Thyroid gland (tissue), 4 donors: ENCODE measurements around the gene TMEM121.

Experiments used
- CTCF ChIP-seq, 6 experiments: fragments of 200-600 bp in 3 of 6; fragments of 450-650 bp in 3 of 6; sonication (generic) in 3 of 6; IDR thresholded peaks; one replicate each; pipeline ENCODE4 v1.5.1; 2016 to 2019; ENCODE audit warnings: antibody characterized with exemption in 6 of 6, mild to moderate bottlenecking in 2 of 6, inconsistent platforms in 1 of 6, moderate library complexity in 1 of 6
- POLR2A ChIP-seq, 2 donors: fragments of 450-650 bp; IDR thresholded peaks; one replicate each; pipeline ENCODE4 v1.6.1; 2017; ENCODE audit warnings: antibody characterized with exemption in 2 of 2, mild to moderate bottlenecking in 2 of 2, moderate library complexity in 1 of 2

GRCh38 chr14:105533811-105534498 is 7.6 kb downstream of the TMEM121 start:
- TF ChIP-seq POLR2A (IDR thresholded peaks at IDR 0.05), result no peak
- TF ChIP-seq CTCF (IDR thresholded peaks at IDR 0.05), result no peak
